T-helper 1 cell treated with Interleukin-12 subunit alpha and Interleukin-12 subunit beta and Interleukin-4 antibody, amounts not matched to agents 30 ng/mL and 1 ng/mL, for 36 hours (primary cell): Measurements from ENCODE around the gene ARF6. TPM values are rescaled to one million over a fixed set of nuclear protein-coding genes. Genes with fewer than 3 reads are reported as not detected.
"Not testable (repeated sequence)": the region's sequence is repeated elsewhere in the genome, so short reads cannot be mapped to it uniquely, and the experiment has no call there.

Source experiments
- intact Hi-C: fragments of 100-400 bp; cut with micrococcal nuclease; formaldehyde crosslinking; loops from one replicate; pipeline ENCODE4 v1.15.1; 2024
- total RNA-seq: library from RNA; stranded (reverse); gene quantifications from 2 replicates; pipeline ENCODE4 v1.2.3, GENCODE V29; 2022

The ARF6 gene
- total RNA-seq, 1 donor from 2014 or later, result 188 TPM

DNA sequence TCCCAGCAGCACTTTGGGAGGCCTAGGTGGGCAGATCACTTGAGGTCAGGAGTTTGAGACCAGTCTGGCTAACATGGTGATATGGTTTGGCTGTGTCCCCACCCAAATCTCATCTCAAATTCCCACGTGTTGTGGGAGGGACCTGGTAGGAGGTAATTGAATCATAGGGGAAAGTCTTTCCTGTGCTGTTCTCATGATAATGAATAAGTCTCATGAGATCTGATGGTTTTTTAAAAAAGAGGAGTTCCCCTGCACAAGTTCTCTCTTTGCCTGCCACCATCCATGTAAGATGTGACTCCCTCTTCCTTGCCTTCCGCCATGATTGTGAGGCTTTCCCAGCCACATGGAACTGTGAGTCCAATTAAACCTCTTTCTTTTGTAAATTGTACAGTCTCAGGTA, 43.4 kb downstream of the ARF6 start:
- intact Hi-C loops, result not testable (repeated sequence)

DNA sequence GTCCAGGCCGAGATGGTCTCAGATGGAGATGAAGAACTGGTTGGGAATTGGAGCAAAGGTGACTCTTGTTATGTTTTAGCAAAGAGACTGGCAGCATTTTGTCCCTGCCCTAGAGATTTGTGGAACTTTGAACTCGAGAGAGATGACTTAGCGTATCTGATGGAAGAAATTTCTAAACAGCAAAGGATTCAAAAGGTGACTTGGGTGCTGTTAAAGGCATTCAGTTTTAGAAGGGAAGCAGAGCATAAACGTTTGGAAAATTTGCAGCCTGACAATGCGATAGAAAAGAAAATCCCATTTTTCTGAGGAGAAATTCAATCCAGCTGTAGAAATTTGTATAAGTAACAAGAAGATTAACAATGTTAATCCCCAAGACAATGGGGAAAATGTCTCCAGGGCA, 44.0 kb downstream of the ARF6 start:
- intact Hi-C loops, result not testable (repeated sequence)

DNA sequence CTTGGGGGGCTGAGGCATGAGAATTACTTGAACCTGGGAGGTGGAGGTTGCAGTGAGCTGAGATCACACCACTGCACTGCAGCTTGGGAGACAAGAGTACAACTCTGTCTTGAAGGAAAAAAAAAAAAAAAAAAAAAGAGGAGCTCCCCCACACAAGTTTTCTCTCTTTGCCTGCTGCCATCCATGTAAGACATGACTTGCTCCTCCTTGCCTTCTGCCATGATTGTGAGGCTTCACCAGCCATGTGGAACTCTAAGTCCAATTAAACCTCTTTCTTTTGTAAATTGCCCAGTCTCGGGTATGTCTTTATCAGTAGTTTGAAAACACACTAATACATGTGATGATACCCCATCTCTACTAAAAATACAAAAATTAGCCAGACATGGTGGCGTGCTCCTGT, 46.3 kb downstream of the ARF6 start:
- intact Hi-C loops, result not testable (repeated sequence)

DNA sequence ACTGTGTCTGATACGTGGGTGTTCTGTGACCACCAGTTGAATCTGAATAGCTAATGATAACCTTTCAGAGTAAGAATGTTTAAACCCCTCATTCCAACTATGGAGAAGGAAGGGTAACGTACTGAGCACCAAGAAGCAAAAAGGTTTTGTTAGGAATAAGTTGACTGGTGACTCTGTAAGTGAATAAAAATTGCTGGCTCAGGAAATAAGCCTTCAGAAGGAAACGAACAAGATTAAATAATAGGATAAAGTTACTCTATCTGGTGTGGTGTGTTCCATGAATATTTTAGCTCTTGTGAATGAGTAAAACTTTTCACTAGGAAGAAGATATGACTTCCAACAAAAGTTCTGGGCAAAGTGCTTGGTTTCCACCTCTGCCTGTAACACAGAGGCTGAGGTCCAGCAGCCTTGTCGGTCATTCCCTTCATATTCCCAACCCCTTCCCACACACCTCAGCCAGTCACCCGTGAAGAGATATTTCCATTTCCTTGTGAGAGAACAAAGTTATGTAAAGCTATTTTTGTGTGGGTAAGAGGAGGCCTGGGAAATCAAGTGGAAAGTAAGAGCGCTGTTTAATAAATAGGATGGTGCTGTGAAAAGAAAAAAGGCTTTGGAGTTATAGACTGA, 47.1 kb downstream of the ARF6 start:
- intact Hi-C loops, result no loop called here

DNA sequence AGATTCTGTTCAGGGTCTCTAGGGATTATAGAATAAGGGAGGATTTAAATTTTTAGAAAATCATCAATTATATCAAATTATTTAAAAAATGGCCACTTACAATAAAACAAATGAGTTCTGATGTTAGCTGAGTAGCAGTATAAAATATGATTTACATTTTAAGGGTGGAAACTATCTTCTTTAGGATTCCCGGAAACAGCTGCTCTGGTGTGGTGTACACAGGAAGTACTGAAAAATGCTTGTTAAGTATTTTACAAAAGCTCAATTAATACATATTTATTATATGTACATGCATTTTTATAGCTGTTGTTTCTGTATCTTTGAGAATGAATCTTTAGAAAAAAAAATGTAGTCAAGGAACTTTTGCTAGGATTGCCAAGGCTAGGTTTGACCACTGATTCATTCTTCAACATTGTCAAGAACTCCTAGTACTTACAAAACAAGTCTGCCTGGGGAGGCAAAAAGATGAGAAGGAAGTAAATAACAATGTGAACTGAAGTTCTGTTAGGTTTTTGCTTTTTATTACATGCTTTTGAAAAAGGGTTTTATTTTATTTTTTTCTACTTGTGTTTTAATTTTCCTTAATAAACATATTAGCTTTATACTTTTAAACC, 48.0 kb downstream of the ARF6 start:
- intact Hi-C loops, result loop anchor here (1.0 kb wide), 1 partner anchor 9 kb away; no protein-coding TSS in a partner anchor

DNA sequence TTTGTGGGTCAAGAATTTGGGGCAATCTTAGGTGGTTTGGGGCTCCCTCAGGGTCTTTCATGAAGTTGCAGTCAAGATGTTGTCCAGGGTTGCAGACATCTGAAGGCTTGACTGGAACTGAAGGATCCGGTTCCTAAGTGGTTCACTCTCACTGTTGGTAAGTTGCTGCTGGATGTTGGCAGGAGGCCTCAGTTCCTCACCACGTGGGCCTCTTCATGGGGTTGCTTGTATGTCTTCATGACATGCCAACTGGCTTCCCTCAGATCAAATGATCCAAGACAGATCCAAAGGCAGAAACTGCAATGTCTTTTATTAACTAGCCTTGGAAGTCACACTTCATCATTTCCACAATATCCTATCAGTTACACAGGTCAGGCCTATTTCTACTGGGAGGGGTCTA, 49.2 kb downstream of the ARF6 start:
- intact Hi-C loops, result no loop called here

DNA sequence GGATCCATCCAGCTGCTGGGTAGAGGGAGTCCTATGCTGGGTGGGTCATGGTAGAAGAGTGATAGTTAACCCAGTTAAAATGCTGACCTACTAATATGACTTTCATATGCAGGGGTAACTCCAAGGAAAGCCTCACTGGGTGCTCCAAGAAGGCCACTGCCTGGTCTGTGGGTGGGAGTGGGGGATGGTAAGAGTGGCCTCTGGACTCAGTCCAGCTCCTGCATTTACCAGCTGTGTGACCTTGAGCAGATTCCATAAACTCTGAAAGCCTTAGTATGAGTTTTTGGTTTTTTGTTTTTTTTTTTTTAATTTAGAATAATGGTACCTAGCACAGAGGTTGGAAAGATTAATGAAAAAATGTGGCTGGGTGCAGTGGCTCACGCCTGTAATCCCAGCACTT, 51.6 kb downstream of the ARF6 start:
- intact Hi-C loops, result no loop called here

DNA sequence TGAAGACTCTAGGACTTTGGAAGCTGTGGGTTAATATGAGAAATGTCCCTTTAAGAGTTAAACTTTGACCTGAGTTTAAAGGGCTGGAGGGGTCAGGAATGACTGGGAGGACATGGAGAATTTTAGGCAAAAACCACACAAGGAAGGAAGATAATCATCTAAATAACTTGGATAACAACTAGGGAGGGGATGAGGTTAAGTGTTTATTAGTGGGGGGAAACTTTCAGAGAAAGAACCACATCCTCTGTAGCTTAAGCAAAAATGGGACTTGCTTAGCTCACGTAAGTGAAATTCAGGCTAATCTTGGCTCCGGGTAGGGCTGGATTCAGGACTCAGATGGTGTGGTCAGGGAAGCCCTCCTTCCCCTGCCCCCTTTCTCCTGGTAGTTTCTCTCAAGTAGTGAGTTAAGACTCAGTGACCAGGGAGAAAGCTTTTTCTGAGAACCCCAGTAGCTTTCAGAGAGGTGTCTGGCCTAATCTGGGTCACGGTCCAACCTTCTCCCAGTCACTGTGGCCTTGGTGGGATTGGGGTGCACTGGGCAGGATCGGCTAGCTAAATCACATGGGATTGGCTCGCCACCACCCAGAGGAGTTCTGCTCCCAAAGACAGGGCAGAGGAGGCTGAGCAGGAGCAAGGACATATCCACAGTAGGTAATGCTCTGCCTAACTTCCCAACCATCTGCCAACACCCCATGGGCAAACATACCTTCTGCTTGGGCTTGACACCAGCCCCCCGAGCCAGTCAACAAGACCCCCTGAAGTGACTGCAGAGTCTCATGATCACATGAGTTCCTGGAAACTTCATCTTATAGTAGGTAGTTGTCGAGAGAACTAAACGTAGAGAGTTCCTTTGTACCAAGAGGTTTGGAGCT, 52.8 kb downstream of the ARF6 start:
- intact Hi-C loops, result loop anchor here (1.0 to 2.0 kb wide), 4 partner anchors 15 to 54 kb away; no protein-coding TSS in a partner anchor

Other genes starting within 250 kb of the ARF6 start
- 23.9 and 25.5 TPM in 2 replicates for gene POLE2, start 204.9 kb upstream of the ARF6 start, total RNA-seq
- 2.0 and 2.5 TPM in 2 replicates for gene KLHDC1, start 200.0 kb upstream of the ARF6 start, total RNA-seq
- 27.9 and 31.6 TPM in 2 replicates for gene KLHDC2, start 124.9 kb upstream of the ARF6 start, total RNA-seq
- gene NEMF, start 40.3 kb upstream of the ARF6 start, total RNA-seq, result 94.7 and 98.0 TPM in 2 replicates
- 11.5 and 12.1 TPM in 2 replicates for gene VCPKMT, start 223.5 kb downstream of the ARF6 start, total RNA-seq